ENCODE measurements around the gene BUB1B. TPM values are rescaled to one million over a fixed set of nuclear protein-coding genes. Genes with fewer than 3 reads are reported as not detected.

The BUB1B gene
- total RNA-seq, 1 experiment from 2014 or later: 73.0 TPM

GRCh38 chr15:40256638-40257235, 95.9 kb downstream of the BUB1B start:
- Histone ChIP-seq H4K20me1 (ENCODE audit: low read length) (no peaks in the 10 kb centered on the region), H3K27me3 (ENCODE audit: low read length) (no peaks in the 10 kb centered on the region), H3K9ac (ENCODE audit: low read length) (no peak overlapping the region), H3K79me2 (ENCODE audit: low read length) (peaks cover 17% of the 10 kb centered on the region), H3K4me1 (ENCODE audit: insufficient read depth, low read length) (peaks cover 18% of the 10 kb centered on the region; the same call in 1 of the 2 replicates), H3K4me3 (ENCODE audit: low read length) (no peak overlapping the region), H3K36me3 (ENCODE audit: low read depth, low read length) (no peaks in the 10 kb centered on the region), H3K9me3 (ENCODE audit: low read length) (no peaks in the 10 kb centered on the region), H3K4me2 (ENCODE audit: low read length) (no peak overlapping the region), H3F3A (ENCODE audit: low read length, unreplicated experiment) (no peaks in the 10 kb centered on the region), H3K27ac (ENCODE audit: low read length) (no peak overlapping the region), H2AFZ (ENCODE audit: low read length) (no peak overlapping the region), H3K9me2 (replicated peaks; ENCODE audit: low read length) (no peaks in the 10 kb centered on the region)
- intact Hi-C loops (cut with micrococcal nuclease): no loop called here
- DNase-seq: no peak
- no TSS peak for BruUV-seq (replicated peaks)
- CTCF ChIA-PET: no interaction called here
- POLR2A ChIA-PET (ENCODE audit: unreplicated experiment): no interaction called here
- no peak for TF ChIP-seq EZH2 (IDR thresholded peaks at IDR 0.05; ENCODE audit: low read length, unreplicated experiment)
- no peak for ATAC-seq

GRCh38 chr15:40257656-40258450, 97.0 kb downstream of the BUB1B start:
- no TSS peak for BruUV-seq (replicated peaks)
- POLR2A ChIA-PET (ENCODE audit: unreplicated experiment): no interaction called here
- no peaks in the 10 kb centered on the region for H3K27me3 ChIP-seq (ENCODE audit: low read length)
- H3K4me1 ChIP-seq (ENCODE audit: insufficient read depth, low read length): peaks cover 12% of the 10 kb centered on the region; the same call in 1 of the 2 replicates
- no peak overlapping the region for H3K9ac ChIP-seq (ENCODE audit: low read length)
- H3K4me2 ChIP-seq (ENCODE audit: low read length): no peak overlapping the region
- H4K20me1 ChIP-seq (ENCODE audit: low read length): no peaks in the 10 kb centered on the region
- H3K9me2 ChIP-seq (replicated peaks; ENCODE audit: low read length): no peaks in the 10 kb centered on the region
- no peaks in the 10 kb centered on the region for H3F3A ChIP-seq (ENCODE audit: low read length, unreplicated experiment)
- H3K9me3 ChIP-seq (ENCODE audit: low read length): no peaks in the 10 kb centered on the region
- no peak overlapping the region for H3K27ac ChIP-seq (ENCODE audit: low read length)
- H3K79me2 ChIP-seq (ENCODE audit: low read length): peaks cover 17% of the 10 kb centered on the region
- no peak overlapping the region for H3K4me3 ChIP-seq (ENCODE audit: low read length)
- TF ChIP-seq CTCF (conservative IDR thresholded peaks at IDR 0.05; ENCODE audit: low read depth, low read length) (no peak), EZH2phosphoT487 (IDR thresholded peaks at IDR 0.05; ENCODE audit: borderline replicate concordance, low read length) (no peak), EZH2 (IDR thresholded peaks at IDR 0.05; ENCODE audit: low read length, unreplicated experiment) (no peak)
- intact Hi-C loops (cut with micrococcal nuclease): no loop called here
- CTCF ChIA-PET: no interaction called here
- ATAC-seq: no peak
- no peaks in the 10 kb centered on the region for H3K36me3 ChIP-seq (ENCODE audit: low read depth, low read length)
- no peak for DNase-seq
- H2AFZ ChIP-seq (ENCODE audit: low read length): no peak overlapping the region

GRCh38 chr15:40258544-40258943, 97.7 kb downstream of the BUB1B start:
- no peaks in the 10 kb centered on the region for H3K9me3 ChIP-seq (ENCODE audit: low read length)
- H3K4me2 ChIP-seq (ENCODE audit: low read length): no peak overlapping the region
- CTCF ChIA-PET: no interaction called here
- no peak overlapping the region for H3K27ac ChIP-seq (ENCODE audit: low read length)
- no peak overlapping the region for H2AFZ ChIP-seq (ENCODE audit: low read length)
- intact Hi-C loops (cut with micrococcal nuclease): no loop called here
- H3F3A ChIP-seq (ENCODE audit: low read length, unreplicated experiment): no peaks in the 10 kb centered on the region
- ATAC-seq (no peak), DNase-seq (no peak)
- peaks cover 14% of the 10 kb centered on the region for H3K79me2 ChIP-seq (ENCODE audit: low read length)
- POLR2A ChIA-PET (ENCODE audit: unreplicated experiment): no interaction called here
- no peak for TF ChIP-seq CTCF (conservative IDR thresholded peaks at IDR 0.05; ENCODE audit: low read depth, low read length)
- TF ChIP-seq EZH2 (IDR thresholded peaks at IDR 0.05; ENCODE audit: low read length, unreplicated experiment): no peak
- no peak for TF ChIP-seq EZH2phosphoT487 (IDR thresholded peaks at IDR 0.05; ENCODE audit: borderline replicate concordance, low read length)
- no peak overlapping the region for H3K4me3 ChIP-seq (ENCODE audit: low read length)
- no peaks in the 10 kb centered on the region for H4K20me1 ChIP-seq (ENCODE audit: low read length)
- no peak overlapping the region for H3K9ac ChIP-seq (ENCODE audit: low read length)
- peaks cover 9% of the 10 kb centered on the region; the same call in 1 of the 2 replicates for H3K4me1 ChIP-seq (ENCODE audit: insufficient read depth, low read length)
- no peaks in the 10 kb centered on the region for H3K27me3 ChIP-seq (ENCODE audit: low read length)
- H3K36me3 ChIP-seq (ENCODE audit: low read depth, low read length): no peaks in the 10 kb centered on the region
- BruUV-seq (replicated peaks): no TSS peak
- H3K9me2 ChIP-seq (replicated peaks; ENCODE audit: low read length): no peaks in the 10 kb centered on the region

Data from PC-3 (cell line).